Calu3 (cell line): ENCODE measurements around the gene MBD2. TPM values are rescaled to one million over a fixed set of nuclear protein-coding genes. Genes with fewer than 3 reads are reported as not detected.
A peak's percentile ranks its signal among the peaks of the same experiment; 100 is the strongest.
"Not testable (repeated sequence)": the region's sequence is repeated elsewhere in the genome, so short reads cannot be mapped to it uniquely, and the experiment has no call there.

Experiments used
- BruUV-seq: library from RNA; stranded (reverse); fragments of 400-500 nt; replicated peaks from 2 replicates; lab custom pipeline; 2021; lab: Mats Ljungman, UMichigan
- CTCF ChIA-PET: fragments of 300-600 bp; sonication (Branson Sonifier 250); formaldehyde crosslinking; loops from one replicate; lab custom pipeline; 2022; ENCODE audit warnings: antibody characterized with exemption; lab: Charles Lee
- DNase-seq: peaks from one replicate; pipeline ENCODE4 v3.0.0; 2022
- H3K27ac Mint-ChIP-seq: one replicate; pipeline ENCODE4 v1.8.0; 2022; ENCODE audit warnings: mixed read lengths; ENCODE audit not compliant: unreplicated experiment
- H3K27me3 Mint-ChIP-seq: one replicate; pipeline ENCODE4 v1.8.0; 2022; ENCODE audit warnings: mixed read lengths; ENCODE audit not compliant: unreplicated experiment
- H3K36me3 Mint-ChIP-seq: one replicate; pipeline ENCODE4 v1.8.0; 2022; ENCODE audit warnings: mild to moderate bottlenecking, moderate library complexity, mixed read lengths; ENCODE audit not compliant: insufficient read depth, unreplicated experiment
- H3K4me1 Mint-ChIP-seq: one replicate; pipeline ENCODE4 v1.8.0; 2022; ENCODE audit warnings: mild to moderate bottlenecking, low read depth, mixed read lengths; ENCODE audit not compliant: unreplicated experiment
- H3K4me3 Mint-ChIP-seq: one replicate; pipeline ENCODE4 v1.8.0; 2022; ENCODE audit warnings: mild to moderate bottlenecking, low read depth, moderate library complexity, mixed read lengths; ENCODE audit not compliant: unreplicated experiment
- H3K9me3 Mint-ChIP-seq: one replicate; pipeline ENCODE4 v1.8.0; 2022; ENCODE audit warnings: low read depth, mixed read lengths; ENCODE audit not compliant: unreplicated experiment
- intact Hi-C: fragments of 100-400 bp; cut with micrococcal nuclease; formaldehyde crosslinking; loops from one replicate; pipeline ENCODE4 v1.10.0; 2022; ENCODE audit not compliant: unreplicated experiment
- total RNA-seq: library from RNA; stranded (reverse); gene quantifications from 2 replicates; pipeline ENCODE4 v1.2.3, GENCODE V29; 2022
- TF ChIP-seq, protein P1 (sequence below): fragments of 200-600 bp; IDR thresholded peaks from one replicate; pipeline ENCODE4 v1.8.0; 2022; ENCODE audit warnings: antibody characterized with exemption; ENCODE audit not compliant: unreplicated experiment

Gene MBD2
- total RNA-seq, 1 experiment from 2014 or later = 106 TPM

GRCh38 chr18:54220406-54220805 is 4.1 kb downstream of the MBD2 start:
- peaks cover 21% of the 10 kb centered on the region for H3K36me3 Mint-ChIP-seq
- intact Hi-C loops = loop anchor here (5.0 kb wide), 1 partner anchor 33 kb away; no protein-coding TSS in a partner anchor
- CTCF ChIA-PET = no interaction called here
- no peaks in the 10 kb centered on the region for H3K9me3 Mint-ChIP-seq
- TSS peak; percentile 7 for BruUV-seq
- no peak for DNase-seq
- H3K4me1 Mint-ChIP-seq = peaks cover 9% of the 10 kb centered on the region
- no peak overlapping the region for H3K27ac Mint-ChIP-seq
- TF ChIP-seq, protein P1, sequence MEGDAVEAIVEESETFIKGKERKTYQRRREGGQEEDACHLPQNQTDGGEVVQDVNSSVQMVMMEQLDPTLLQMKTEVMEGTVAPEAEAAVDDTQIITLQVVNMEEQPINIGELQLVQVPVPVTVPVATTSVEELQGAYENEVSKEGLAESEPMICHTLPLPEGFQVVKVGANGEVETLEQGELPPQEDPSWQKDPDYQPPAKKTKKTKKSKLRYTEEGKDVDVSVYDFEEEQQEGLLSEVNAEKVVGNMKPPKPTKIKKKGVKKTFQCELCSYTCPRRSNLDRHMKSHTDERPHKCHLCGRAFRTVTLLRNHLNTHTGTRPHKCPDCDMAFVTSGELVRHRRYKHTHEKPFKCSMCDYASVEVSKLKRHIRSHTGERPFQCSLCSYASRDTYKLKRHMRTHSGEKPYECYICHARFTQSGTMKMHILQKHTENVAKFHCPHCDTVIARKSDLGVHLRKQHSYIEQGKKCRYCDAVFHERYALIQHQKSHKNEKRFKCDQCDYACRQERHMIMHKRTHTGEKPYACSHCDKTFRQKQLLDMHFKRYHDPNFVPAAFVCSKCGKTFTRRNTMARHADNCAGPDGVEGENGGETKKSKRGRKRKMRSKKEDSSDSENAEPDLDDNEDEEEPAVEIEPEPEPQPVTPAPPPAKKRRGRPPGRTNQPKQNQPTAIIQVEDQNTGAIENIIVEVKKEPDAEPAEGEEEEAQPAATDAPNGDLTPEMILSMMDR = no peak
- no peaks in the 10 kb centered on the region for H3K27me3 Mint-ChIP-seq
- H3K4me3 Mint-ChIP-seq = no peak overlapping the region

GRCh38 chr18:54218803-54219202 is 5.7 kb downstream of the MBD2 start:
- H3K4me1 Mint-ChIP-seq, H3K9me3 Mint-ChIP-seq, H3K27ac Mint-ChIP-seq, intact Hi-C loops, DNase-seq, BruUV-seq, H3K4me3 Mint-ChIP-seq, H3K27me3 Mint-ChIP-seq: not testable (repeated sequence)
- CTCF ChIA-PET = interaction anchor here (0.5 kb wide), 1 partner anchor 46 kb away, joined by 4 read pairs; no protein-coding TSS in a partner anchor
- H3K36me3 Mint-ChIP-seq = peaks cover 10% of the 10 kb centered on the region

DNA sequence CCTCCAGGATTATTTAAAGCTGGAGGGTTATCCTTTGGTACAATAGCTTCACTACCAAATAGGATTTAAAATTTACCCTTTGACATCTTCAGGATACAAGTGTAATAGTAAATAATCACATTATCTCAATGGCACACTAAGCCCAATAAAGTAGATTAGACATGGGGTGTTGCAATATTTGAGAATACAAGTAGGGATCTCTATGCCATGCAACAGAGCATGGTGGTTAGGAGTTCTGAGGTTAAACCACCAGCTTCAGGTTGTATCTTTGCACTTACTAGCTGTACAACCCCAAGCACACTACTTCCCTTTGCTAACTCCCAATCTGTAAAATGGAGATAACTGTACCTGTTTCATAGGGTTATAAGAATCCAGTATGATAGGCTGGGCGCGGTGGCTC is 6.2 kb downstream of the MBD2 start:
- CTCF ChIA-PET = no interaction called here
- H3K27me3 Mint-ChIP-seq = no peaks in the 10 kb centered on the region
- intact Hi-C loops = no loop called here
- no TSS peak for BruUV-seq
- H3K36me3 Mint-ChIP-seq = peaks cover 5% of the 10 kb centered on the region
- H3K27ac Mint-ChIP-seq = no peak overlapping the region
- DNase-seq = no peak
- H3K9me3 Mint-ChIP-seq = no peaks in the 10 kb centered on the region
- H3K4me1 Mint-ChIP-seq = peaks cover 7% of the 10 kb centered on the region
- TF ChIP-seq, protein P1 = no peak
- H3K4me3 Mint-ChIP-seq = no peak overlapping the region

DNA sequence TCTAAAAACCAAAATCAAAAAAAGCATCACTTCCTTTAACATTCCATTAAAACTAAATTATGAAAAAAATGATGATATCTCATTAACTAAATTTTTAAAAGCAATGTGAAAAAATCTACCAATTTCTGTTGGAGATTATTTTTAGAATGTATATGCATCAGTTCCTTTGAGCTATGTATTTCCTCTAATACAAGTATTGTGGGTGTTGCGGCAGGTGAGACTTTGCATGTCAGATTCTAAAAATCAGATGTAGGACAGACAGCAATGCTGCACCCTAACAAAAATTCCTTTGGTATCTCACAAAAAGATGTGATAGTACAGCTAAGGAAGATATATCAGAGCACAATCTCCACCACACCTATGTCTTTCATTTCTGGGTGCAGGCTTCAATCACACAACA is 6.8 kb downstream of the MBD2 start:
- peaks cover under 1% of the 10 kb centered on the region for H3K4me1 Mint-ChIP-seq
- no peak overlapping the region for H3K4me3 Mint-ChIP-seq
- H3K36me3 Mint-ChIP-seq = no peaks in the 10 kb centered on the region
- no TSS peak for BruUV-seq
- TF ChIP-seq, protein P1 = no peak
- no peak for DNase-seq
- intact Hi-C loops = no loop called here
- H3K27me3 Mint-ChIP-seq = no peaks in the 10 kb centered on the region
- no peaks in the 10 kb centered on the region for H3K9me3 Mint-ChIP-seq
- no peak overlapping the region for H3K27ac Mint-ChIP-seq
- CTCF ChIA-PET = no interaction called here

DNA sequence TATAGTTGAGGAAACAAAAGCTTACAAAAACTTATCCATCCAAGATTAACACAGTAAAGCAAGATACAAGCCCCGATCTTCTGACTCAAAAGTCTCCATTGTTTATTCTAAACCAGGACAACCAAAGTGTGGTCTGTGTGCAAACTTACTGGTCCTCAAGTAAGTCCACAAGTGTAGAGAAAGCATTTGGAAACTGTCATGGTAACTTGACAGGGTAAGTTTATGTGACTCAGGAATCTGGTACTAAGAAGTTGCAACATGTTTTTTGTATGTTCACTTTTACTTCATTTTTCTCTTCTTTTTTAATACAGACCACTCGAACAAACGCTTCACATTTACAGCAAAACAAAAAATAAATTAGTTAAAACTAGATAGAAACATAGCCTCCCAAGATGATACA is 9.4 kb downstream of the MBD2 start:
- Mint-ChIP-seq H3K4me1 (peaks cover 15% of the 10 kb centered on the region), H3K36me3 (no peaks in the 10 kb centered on the region), H3K27me3 (no peaks in the 10 kb centered on the region), H3K9me3 (no peaks in the 10 kb centered on the region), H3K4me3 (no peak overlapping the region), H3K27ac (no peak overlapping the region)
- intact Hi-C loops = no loop called here
- BruUV-seq = no TSS peak
- TF ChIP-seq, protein P1 = no peak
- no peak for DNase-seq
- CTCF ChIA-PET = interaction anchor here (0.6 kb wide), 1 partner anchor 1049 kb away, joined by 3 read pairs; no protein-coding TSS in a partner anchor
